Cerebellar nuclear complex (tissue), 1 donor: ENCODE data around the gene CHD8.
"Not testable (repeated sequence)": the region's sequence is repeated elsewhere in the genome, so short reads cannot be mapped to it uniquely, and the experiment has no call there.

Experiments
- DNase-seq, 2 experiments: peaks; one replicate each; lab custom pipeline; 2025; lab: John Stamatoyannopoulos, UW

Gene CHD8, protein sequence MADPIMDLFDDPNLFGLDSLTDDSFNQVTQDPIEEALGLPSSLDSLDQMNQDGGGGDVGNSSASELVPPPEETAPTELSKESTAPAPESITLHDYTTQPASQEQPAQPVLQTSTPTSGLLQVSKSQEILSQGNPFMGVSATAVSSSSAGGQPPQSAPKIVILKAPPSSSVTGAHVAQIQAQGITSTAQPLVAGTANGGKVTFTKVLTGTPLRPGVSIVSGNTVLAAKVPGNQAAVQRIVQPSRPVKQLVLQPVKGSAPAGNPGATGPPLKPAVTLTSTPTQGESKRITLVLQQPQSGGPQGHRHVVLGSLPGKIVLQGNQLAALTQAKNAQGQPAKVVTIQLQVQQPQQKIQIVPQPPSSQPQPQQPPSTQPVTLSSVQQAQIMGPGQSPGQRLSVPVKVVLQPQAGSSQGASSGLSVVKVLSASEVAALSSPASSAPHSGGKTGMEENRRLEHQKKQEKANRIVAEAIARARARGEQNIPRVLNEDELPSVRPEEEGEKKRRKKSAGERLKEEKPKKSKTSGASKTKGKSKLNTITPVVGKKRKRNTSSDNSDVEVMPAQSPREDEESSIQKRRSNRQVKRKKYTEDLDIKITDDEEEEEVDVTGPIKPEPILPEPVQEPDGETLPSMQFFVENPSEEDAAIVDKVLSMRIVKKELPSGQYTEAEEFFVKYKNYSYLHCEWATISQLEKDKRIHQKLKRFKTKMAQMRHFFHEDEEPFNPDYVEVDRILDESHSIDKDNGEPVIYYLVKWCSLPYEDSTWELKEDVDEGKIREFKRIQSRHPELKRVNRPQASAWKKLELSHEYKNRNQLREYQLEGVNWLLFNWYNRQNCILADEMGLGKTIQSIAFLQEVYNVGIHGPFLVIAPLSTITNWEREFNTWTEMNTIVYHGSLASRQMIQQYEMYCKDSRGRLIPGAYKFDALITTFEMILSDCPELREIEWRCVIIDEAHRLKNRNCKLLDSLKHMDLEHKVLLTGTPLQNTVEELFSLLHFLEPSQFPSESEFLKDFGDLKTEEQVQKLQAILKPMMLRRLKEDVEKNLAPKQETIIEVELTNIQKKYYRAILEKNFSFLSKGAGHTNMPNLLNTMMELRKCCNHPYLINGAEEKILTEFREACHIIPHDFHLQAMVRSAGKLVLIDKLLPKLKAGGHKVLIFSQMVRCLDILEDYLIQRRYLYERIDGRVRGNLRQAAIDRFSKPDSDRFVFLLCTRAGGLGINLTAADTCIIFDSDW (N-terminal part only)

GRCh38 chr14:21455912-21456667 lies at the start of gene CHD8:
CHD8 (minus strand) TSS chr14:21456123; CDS start chr14:21431643, 24,480 bp downstream.
- DNase-seq, result peak; percentile 98 to 100

DNA sequence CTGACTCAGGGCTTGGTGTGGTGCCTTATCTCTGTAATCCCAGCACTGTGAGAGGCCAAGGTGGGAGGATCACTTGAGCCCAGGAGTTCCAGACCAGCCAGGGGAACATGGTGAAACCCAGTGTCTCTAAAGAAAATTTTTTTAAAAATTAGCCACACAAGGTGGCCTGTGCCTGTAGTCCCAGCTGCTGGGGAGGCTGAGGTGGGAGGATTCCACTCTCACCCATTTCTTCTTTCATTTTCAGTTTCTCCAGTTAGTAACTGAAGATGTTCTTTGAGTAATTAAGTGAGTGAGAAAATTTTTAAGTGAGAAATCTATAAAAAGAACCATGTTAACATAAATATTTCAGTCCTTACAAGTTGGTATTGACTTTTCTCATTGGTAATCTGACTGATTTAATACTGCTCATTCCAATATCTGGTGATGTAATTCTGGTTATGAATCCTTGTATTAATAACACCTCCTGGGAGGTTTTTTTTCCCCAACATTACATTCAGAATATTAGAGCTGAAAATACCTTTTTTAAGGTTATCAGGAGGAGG lies 49.2 kb upstream of the CHD8 start:
- no peak for DNase-seq

DNA sequence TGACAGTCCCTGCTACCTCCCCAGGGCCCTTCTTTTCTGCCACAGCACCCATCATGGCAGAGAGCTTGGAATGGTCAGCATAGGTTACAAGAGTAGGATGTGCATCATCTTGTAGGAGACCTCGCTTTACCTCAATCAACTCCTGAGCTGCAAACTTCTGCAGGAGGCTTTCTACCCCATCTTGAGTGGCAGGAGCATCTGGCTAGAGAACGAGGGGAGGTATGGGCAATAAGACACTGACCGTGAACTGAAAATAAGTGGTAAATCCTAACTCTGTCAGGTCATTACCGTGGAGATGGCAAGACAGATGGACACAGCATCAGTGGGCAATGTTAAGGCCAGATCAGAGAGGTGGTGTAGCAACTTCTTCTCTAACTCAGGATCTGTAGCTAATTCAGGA lies 47.5 kb upstream of the CHD8 start:
- DNase-seq, result no peak

- DNase-seq, result no peak
These were observed 45.6 kb upstream of the CHD8 start for GRCh38 chr14:21501568-21501967.

DNA sequence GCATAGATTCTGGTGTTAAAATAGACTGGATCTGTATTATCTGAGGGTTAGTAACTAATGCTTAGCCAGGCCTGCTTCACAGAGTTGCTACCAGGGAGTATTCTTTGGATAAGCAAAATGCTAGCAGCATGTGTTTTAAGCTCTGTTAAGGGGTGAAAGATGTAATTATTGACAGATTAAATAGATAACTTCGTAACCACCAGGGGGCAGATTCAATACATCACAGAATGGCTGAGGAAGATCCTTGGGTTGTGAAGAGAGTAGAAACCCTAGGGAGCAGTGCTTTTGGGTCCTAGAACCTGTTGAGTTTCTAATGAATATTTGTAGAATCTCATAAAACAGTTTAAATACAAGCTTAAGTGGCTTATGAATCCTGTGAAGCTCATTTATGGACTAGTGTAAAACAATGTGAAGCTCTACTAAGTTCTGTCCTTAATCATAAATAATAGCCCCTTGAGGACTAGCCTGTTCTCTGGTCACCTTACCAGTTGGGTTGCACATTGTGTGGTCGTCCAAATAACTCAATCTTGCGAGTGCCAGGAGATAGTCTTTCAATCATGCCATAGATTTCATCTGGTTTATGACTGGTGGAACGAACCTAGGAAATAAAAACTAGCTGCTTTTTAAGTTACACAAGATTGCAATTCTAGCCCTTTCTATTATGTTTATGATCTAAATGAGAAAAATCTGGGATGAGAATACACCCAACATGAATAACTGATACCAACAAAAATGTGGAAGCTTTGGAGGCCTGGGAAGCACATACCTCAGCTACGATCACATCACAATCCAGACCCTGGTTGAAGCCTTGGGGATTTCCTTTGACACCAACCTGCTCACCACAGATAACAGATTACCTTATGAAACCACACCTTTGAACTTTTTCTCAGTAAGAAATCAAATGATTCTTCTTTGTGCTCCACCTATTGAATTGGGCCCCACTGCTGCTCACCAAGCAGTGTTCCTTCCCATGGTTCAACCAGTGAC lies 42.9 kb upstream of the CHD8 start:
- no peak for DNase-seq

GRCh38 chr14:21496453-21496852 lies 40.5 kb upstream of the CHD8 start:
- DNase-seq, result no peak

GRCh38 chr14:21494902-21495762 lies 39.2 kb upstream of the CHD8 start:
- no peak for DNase-seq

DNA sequence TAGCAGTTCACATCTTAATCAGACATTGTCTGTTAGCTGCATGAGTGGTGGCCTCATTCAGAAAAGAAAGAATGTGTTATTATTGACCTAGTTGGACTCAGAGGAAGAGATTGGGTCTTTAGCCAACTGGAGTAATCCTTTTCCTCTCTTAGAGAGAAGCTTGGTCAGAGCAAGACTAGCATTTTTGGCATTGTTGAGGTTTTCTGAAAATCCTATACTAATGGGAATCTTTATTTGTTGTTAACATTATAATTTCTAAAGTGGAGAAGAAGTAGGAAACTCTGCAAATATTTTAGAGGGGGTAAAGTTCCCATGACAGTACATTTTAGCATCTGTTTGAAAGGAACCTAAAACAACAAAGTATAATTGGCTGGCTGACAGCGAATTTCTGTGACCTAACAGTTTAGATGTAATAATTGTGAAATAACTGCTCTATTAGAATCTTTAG lies 30.7 kb upstream of the CHD8 start:
- DNase-seq, result no peak

DNA sequence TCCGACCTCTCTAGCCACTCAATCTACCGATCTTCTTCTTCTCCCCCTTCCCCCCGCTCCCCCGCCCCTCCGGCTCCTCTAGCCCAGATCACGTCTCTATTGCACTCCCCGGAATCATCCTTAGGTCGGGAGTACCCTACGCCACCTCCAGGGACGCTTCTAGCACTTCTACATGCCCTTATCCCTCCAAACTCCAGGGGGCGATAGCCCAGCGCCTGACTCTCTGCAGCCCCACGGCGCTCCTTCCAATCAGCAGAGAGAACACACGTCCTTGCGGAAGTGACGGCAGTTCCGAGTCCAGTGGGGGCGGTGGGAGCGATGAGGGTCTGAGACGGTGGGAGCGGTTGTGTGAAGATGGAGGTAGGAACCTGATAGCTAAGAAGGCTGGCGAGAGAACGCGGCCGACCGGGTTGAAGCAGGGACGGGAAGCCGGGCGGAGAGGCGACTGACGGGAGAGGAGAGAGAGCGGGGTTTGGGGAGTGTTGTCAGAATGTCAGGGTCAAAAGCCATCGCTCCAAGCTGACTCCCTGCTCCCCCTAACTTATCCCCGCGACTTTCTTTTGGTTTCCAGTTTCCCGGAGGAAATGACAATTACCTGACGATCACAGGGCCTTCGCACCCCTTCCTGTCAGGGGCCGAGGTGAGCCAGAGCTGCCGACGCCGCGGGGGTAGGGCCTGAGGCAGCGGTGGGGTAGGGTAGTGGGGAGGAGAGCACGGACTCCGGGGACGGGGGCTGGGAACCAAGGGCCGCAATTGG lies 21.2 kb upstream of the CHD8 start, which contains the start of the genes RAB2B and TOX4:
TSS of gene RAB2B (minus strand) at position 35 of the 757 bp plus-strand sequence. CDS start 87 bp downstream, outside the sequence.
TSS of gene TOX4 (plus strand) at position 271 of the 757 bp plus-strand sequence. CDS start at position 355, 84 bp downstream.
- peak; percentile 97 to 98 for DNase-seq

GRCh38 chr14:21476523-21476924 lies 20.6 kb upstream of the CHD8 start:
- peak in 1 of 2 experiments; percentile 52 for DNase-seq

DNA sequence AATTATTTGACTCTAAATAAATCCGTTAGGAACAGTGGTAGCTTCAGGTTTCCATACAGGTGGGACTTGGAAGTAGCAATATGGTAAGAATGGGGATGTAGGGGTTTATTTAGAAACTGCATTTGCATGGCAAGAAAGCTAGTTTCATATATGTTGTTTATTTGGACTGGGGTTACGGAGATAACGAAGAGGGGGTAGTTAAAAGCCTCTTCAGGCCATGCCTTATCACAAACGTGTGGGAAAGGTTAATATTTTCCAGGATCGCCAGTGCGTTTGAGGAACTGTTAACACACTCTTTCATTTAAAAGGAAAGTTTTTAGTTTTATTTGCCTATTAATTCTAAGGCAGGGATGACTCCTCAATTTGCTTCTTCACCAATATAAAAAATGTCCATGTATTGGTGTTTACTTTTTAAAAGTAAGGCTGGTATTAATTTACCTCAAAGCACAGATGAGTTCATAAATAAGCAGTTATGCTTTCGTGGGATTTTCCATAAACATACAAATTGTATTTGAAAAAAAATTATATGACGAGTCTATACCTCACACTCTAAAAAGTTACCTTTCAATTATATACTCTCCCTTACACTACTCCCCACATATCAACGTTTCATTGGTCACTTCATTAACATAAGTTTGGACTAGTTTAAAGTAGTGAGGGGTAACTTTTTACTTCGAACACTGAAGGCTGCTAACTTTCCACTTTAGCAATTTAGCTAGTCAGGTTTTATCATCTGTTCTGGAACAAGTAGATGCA lies 20.0 kb upstream of the CHD8 start:
- DNase-seq, result no peak

DNA sequence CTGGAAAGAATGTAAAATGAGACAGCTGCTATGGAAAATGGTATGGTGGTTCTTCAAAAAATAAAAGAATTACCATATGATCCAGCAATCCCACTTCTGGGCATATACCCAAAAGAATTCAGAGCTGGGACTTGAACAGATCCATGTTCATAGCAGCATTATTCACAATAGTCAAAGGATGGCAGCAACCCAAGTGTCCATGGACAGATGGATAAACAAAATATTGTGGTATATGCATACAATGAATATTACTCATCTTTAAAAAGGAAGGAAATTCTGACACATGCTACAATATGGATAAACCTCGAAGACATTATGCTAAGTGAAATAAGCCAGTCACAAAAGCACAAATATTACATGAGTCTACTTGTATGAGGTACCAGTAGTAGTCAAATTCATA lies 11.7 kb upstream of the CHD8 start:
- DNase-seq, result no peak

- no peak for DNase-seq
These were observed 371 bp downstream of the CHD8 start for GRCh38 chr14:21455592-21455911.

GRCh38 chr14:21454843-21455544 lies 929 bp downstream of the CHD8 start:
- no peak for DNase-seq

DNA sequence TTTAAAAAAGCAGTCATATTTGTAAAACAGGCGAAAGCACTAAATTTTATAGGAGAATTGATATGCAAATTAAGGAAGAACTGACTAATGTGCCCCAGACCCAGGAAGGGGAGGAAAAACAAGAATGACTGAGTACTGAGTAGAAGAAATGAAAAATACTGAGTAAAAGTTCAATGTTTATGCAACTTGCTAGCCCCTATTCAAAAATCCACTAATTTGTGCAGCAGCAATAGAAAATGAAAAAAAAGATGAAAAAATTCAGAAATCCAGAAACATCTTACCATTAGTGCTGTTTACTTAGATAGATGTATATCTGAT lies 6.1 kb downstream of the CHD8 start:
- no peak for DNase-seq

DNA sequence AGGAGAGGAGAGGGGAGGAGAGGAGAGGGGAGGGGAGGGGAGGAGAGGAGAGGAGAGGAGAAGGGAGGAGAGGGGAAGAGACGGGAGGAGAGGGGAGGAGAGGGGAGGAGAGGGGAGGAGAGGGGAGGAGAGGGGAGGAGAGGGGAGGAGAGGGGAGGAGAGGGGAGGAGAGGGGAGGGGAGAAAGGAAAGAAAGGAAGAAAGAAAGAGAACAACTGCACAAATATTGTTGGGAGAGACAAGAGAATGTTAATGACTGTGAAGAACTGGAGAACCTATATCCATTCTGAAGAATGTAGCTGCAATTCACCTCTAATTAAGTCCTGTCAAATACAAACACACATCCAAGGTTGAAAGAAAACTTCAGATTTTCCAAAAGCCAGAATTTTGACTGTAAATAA lies 13.3 kb downstream of the CHD8 start:
- DNase-seq, result not testable (repeated sequence)

DNA sequence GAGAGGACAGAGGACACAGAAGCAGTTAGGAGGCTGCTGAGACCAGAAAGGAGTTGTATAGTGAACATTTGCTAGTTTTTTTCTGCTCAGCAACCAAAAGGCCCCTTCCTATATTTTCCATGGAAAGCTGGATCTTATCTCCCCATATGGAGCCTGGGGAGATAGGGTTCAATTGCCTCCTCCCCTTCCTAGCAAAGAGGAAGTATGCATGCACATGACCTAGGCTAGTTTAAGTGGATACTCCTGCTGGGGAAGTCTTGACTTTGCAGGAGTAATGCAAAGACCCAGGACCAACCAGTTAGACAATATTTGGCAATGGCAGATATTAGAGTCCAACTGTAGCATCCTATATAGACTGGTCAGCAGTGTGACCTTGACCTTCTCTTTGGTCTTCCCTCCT lies 15.1 kb downstream of the CHD8 start:
- DNase-seq, result no peak
